NCI-H446 (cell line): ENCODE results near the gene PRMT7.

Experiments
- DNase-seq, 2 experiments: peaks; one replicate each; lab custom pipeline; 2025; lab: John Stamatoyannopoulos, UW

PRMT7 gene

GRCh38 chr16:68306633-68307032 lies 4.2 kb upstream of the PRMT7 start:
- DNase-seq, result no peak

- no peak for DNase-seq
Observed at GRCh38 chr16:68309799-68310198, 1.0 kb upstream of the PRMT7 start.

GRCh38 chr16:68310437-68310773 lies 414 bp upstream of the PRMT7 start:
- DNase-seq, result no peak

GRCh38 chr16:68313116-68313515 lies 2.3 kb downstream of the PRMT7 start:
- DNase-seq, result no peak

- no peak for DNase-seq
Observed at GRCh38 chr16:68319185-68319908, 8.5 kb downstream of the PRMT7 start.

- DNase-seq, result no peak
Observed at GRCh38 chr16:68324336-68324735, 13.5 kb downstream of the PRMT7 start.

GRCh38 chr16:68324780-68325357 lies 14.1 kb downstream of the PRMT7 start:
- DNase-seq, result no peak

GRCh38 chr16:68328151-68328859 lies 17.5 kb downstream of the PRMT7 start:
- DNase-seq, result peak; percentile 27 to 76

- DNase-seq, result no peak
Observed at GRCh38 chr16:68328860-68329390, 18.1 kb downstream of the PRMT7 start.

- no peak for DNase-seq
Observed at GRCh38 chr16:68331879-68332410, 21.1 kb downstream of the PRMT7 start.

GRCh38 chr16:68332411-68333121 lies 21.7 kb downstream of the PRMT7 start:
- DNase-seq, result no peak

- no peak for DNase-seq
Observed at GRCh38 chr16:68335175-68335574, 24.4 kb downstream of the PRMT7 start.

GRCh38 chr16:68338326-68339119 lies 27.7 kb downstream of the PRMT7 start:
- DNase-seq, result no peak

GRCh38 chr16:68339214-68339613 lies 28.4 kb downstream of the PRMT7 start:
- DNase-seq, result no peak

GRCh38 chr16:68342620-68343019 lies 31.8 kb downstream of the PRMT7 start:
- no peak for DNase-seq

GRCh38 chr16:68343137-68343536 lies 32.3 kb downstream of the PRMT7 start:
- no peak for DNase-seq

GRCh38 chr16:68344252-68344651 lies 33.4 kb downstream of the PRMT7 start:
- DNase-seq, result no peak

- no peak for DNase-seq
Observed at GRCh38 chr16:68345351-68345810, 34.6 kb downstream of the PRMT7 start.

GRCh38 chr16:68345958-68346635 lies 35.3 kb downstream of the PRMT7 start:
- no peak for DNase-seq

GRCh38 chr16:68346892-68347480 lies 36.2 kb downstream of the PRMT7 start:
- no peak for DNase-seq
